ENCODE results near the gene CCSER2.

DNA sequence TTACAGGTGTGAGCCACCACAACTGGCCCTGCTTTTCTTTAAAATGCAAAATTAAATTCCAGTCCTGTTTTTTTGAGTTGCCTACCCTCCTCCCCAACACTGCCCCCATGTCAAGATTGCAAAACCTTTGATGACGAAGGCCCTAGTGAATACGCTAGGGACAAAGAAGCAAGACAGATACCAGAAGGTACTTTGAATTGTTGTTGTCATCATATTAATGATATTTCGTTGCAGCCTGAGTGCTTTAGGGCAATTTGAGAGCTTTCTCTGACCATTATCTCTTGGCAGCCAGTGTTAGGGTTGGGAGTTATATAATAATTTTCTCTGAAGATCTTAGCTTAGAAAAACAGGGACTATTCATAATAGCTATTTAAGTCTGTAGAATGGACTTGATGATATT lies 7.1 kb downstream of the CCSER2 start:
- TF ChIP-seq EZH2 (IDR thresholded peaks at IDR 0.05; ENCODE audit: insufficient read depth, poor library complexity, severe bottlenecking) (no peak), EZH2phosphoT487 (IDR thresholded peaks at IDR 0.05; ENCODE audit: insufficient read depth, low read depth) (no peak)
